Activated CD8-positive, alpha-beta T cell treated with anti-CD3 and anti-CD28 coated beads for 36 hours (primary cell): ENCODE data around the gene ZNF362. TPM values are rescaled to one million over a fixed set of nuclear protein-coding genes. Genes with fewer than 3 reads are reported as not detected.

Experiments
- ATAC-seq: fragments of 200-7000 bp; cut with Tn5 transposase; one replicate; pipeline ENCODE4 v1.10.0; 2021; ENCODE audit warnings: mild to moderate bottlenecking, moderate library complexity
- CTCF ChIA-PET: fragments of 350-600 bp; sonication (Branson Sonifier 250); formaldehyde crosslinking; loops from one replicate; lab custom pipeline; 2021; ENCODE audit warnings: antibody characterized with exemption; lab: Charles Lee
- POLR2A ChIA-PET: fragments of 350-600 bp; sonication (Branson Sonifier 250); formaldehyde crosslinking; loops from one replicate; lab custom pipeline; 2021; ENCODE audit warnings: antibody characterized with exemption; lab: Charles Lee
- DNase-seq: peaks from one replicate; pipeline ENCODE4 v3.0.0-alpha.2; 2020
- H3K27ac Mint-ChIP-seq: one replicate; pipeline ENCODE4 v1.8.0; 2021; ENCODE audit warnings: mild to moderate bottlenecking, mixed read lengths
- H3K27me3 Mint-ChIP-seq: one replicate; pipeline ENCODE4 v1.8.0; 2021; ENCODE audit warnings: mixed read lengths
- H3K36me3 Mint-ChIP-seq: one replicate; pipeline ENCODE4 v1.8.0; 2021; ENCODE audit warnings: low read depth, mixed read lengths
- H3K4me1 Mint-ChIP-seq: one replicate; pipeline ENCODE4 v1.8.0; 2021; ENCODE audit warnings: low read depth, mixed read lengths
- H3K4me3 Mint-ChIP-seq: one replicate; pipeline ENCODE4 v1.8.0; 2021; ENCODE audit warnings: mild to moderate bottlenecking, moderate library complexity, mixed read lengths
- H3K9me3 Mint-ChIP-seq: one replicate; pipeline ENCODE4 v1.8.0; 2021; ENCODE audit warnings: mixed read lengths
- CTCF ChIP-seq: fragments of 200-600 bp; IDR thresholded peaks from one replicate; pipeline ENCODE4 v1.8.0; 2022; ENCODE audit warnings: antibody characterized with exemption, mild to moderate bottlenecking
- intact Hi-C: fragments of 100-400 bp; cut with micrococcal nuclease; formaldehyde crosslinking; loops from one replicate; pipeline ENCODE4 v1.10.0; 2022
- total RNA-seq, 2 experiments: library from RNA; stranded (reverse); gene quantifications; one replicate each; pipeline ENCODE4 v1.2.3, GENCODE V29; 2021

The ZNF362 gene
- total RNA-seq, 2 experiments from 2014 or later = 5.4 to 7.8 TPM

GRCh38 chr1:33268927-33269610 is 12.8 kb downstream of the ZNF362 start:
- no peak for ATAC-seq
- intact Hi-C loops = no loop called here
- H3K4me1 Mint-ChIP-seq = peaks cover 13% of the 10 kb centered on the region
- no peaks in the 10 kb centered on the region for H3K9me3 Mint-ChIP-seq
- no peak for TF ChIP-seq CTCF
- no peaks in the 10 kb centered on the region for H3K27me3 Mint-ChIP-seq
- H3K27ac Mint-ChIP-seq = no peak overlapping the region
- POLR2A ChIA-PET = interaction anchor here (0.7 kb wide), 1 partner anchor 12 kb away, joined by 3 read pairs; no protein-coding TSS in a partner anchor
- no peak overlapping the region for H3K4me3 Mint-ChIP-seq
- CTCF ChIA-PET = interaction anchor here (0.8 to 1.7 kb wide), 3 partner anchors 9 to 27 kb away, joined by 3 to 5 read pairs (median 3); no protein-coding TSS in a partner anchor
- DNase-seq = no peak
- H3K36me3 Mint-ChIP-seq = no peaks in the 10 kb centered on the region

GRCh38 chr1:33269621-33270020 is 13.3 kb downstream of the ZNF362 start:
- H3K27ac Mint-ChIP-seq = no peak overlapping the region

GRCh38 chr1:33270379-33270778 is 14.1 kb downstream of the ZNF362 start:
- Mint-ChIP-seq H3K27me3 (no peaks in the 10 kb centered on the region), H3K4me3 (no peak overlapping the region), H3K4me1 (peaks cover 13% of the 10 kb centered on the region), H3K9me3 (no peaks in the 10 kb centered on the region), H3K36me3 (no peaks in the 10 kb centered on the region), H3K27ac (no peak overlapping the region)
- CTCF ChIA-PET = interaction anchor here (1.7 kb wide), 1 partner anchor 10 kb away, joined by 5 read pairs; no protein-coding TSS in a partner anchor
- ATAC-seq (no peak), DNase-seq (no peak)
- TF ChIP-seq CTCF = no peak
- POLR2A ChIA-PET = no interaction called here
- intact Hi-C loops = no loop called here

More at GRCh38 chr1:33269621-33270020, 13.3 kb downstream of the ZNF362 start:
- TF ChIP-seq CTCF = no peak
- no peaks in the 10 kb centered on the region for H3K27me3 Mint-ChIP-seq
- ChIA-PET CTCF (interaction anchor here (1.1 to 1.7 kb wide), 2 partner anchors 9 to 26 kb away, joined by 3 to 5 read pairs; no protein-coding TSS in a partner anchor), POLR2A (no interaction called here)
- DNase-seq = no peak
- intact Hi-C loops = no loop called here
- no peaks in the 10 kb centered on the region for H3K36me3 Mint-ChIP-seq
- H3K4me3 Mint-ChIP-seq = no peak overlapping the region
- H3K9me3 Mint-ChIP-seq = no peaks in the 10 kb centered on the region
- H3K4me1 Mint-ChIP-seq = peaks cover 13% of the 10 kb centered on the region
- ATAC-seq = no peak

- no peaks in the 10 kb centered on the region for H3K27me3 Mint-ChIP-seq
- ChIA-PET POLR2A (interaction anchor here (1.1 kb wide), 1 partner anchor 18 kb away, joined by 3 read pairs; no protein-coding TSS in a partner anchor), CTCF (interaction anchor here (1.1 kb wide), 1 partner anchor 25 kb away, joined by 7 read pairs; no protein-coding TSS in a partner anchor)
- no peak for DNase-seq
- H3K27ac Mint-ChIP-seq = no peak overlapping the region
- no peaks in the 10 kb centered on the region for H3K9me3 Mint-ChIP-seq
- peaks cover 13% of the 10 kb centered on the region for H3K4me1 Mint-ChIP-seq
- no peaks in the 10 kb centered on the region for H3K36me3 Mint-ChIP-seq
- intact Hi-C loops = no loop called here
- no peak for TF ChIP-seq CTCF
- no peak overlapping the region for H3K4me3 Mint-ChIP-seq
- ATAC-seq = no peak
These were observed 14.6 kb downstream of the ZNF362 start for GRCh38 chr1:33270808-33271465.
